Skeletal muscle tissue (tissue), 4 donors: ENCODE results near the gene KRTAP4-5. TPM values are rescaled to one million over a fixed set of nuclear protein-coding genes. Genes with fewer than 3 reads are reported as not detected.
"Not testable (repeated sequence)": the region's sequence is repeated elsewhere in the genome, so short reads cannot be mapped to it uniquely, and the experiment has no call there.

ENCODE experiments used
- H3K27ac ChIP-seq: one replicate; pipeline ENCODE4 v1.7.0; 2013; ENCODE audit warnings: mild to moderate bottlenecking, low read depth, low read length, inconsistent platforms
- H3K27me3 ChIP-seq, 3 donors: one replicate each; pipeline ENCODE4 v1.7.0; 2013; ENCODE audit warnings: low read length in 3 of 3; ENCODE audit not compliant: control insufficient read depth in 3 of 3, insufficient read depth in 3 of 3
- H3K36me3 ChIP-seq, 3 donors: one replicate each; pipeline ENCODE4 v1.7.0; 2013; ENCODE audit warnings: low read length in 3 of 3; ENCODE audit not compliant: control insufficient read depth in 3 of 3, insufficient read depth in 3 of 3
- H3K4me1 ChIP-seq, 3 donors: one replicate each; pipeline ENCODE4 v1.7.0; 2013; ENCODE audit warnings: low read length in 3 of 3, mild to moderate bottlenecking in 3 of 3; ENCODE audit not compliant: control insufficient read depth in 3 of 3, insufficient read depth in 3 of 3
- H3K4me3 ChIP-seq, 3 donors: one replicate each; pipeline ENCODE4 v1.7.0; 2013; ENCODE audit warnings: low read length in 3 of 3
- H3K9ac ChIP-seq, 3 donors: one replicate each; pipeline ENCODE4 v1.7.0; 2013; ENCODE audit warnings: low read length in 3 of 3, mild to moderate bottlenecking in 3 of 3, moderate library complexity in 2 of 3, low read depth in 1 of 3
- H3K9me3 ChIP-seq, 3 donors: one replicate each; pipeline ENCODE4 v1.7.0; 2013; ENCODE audit warnings: low read length in 3 of 3; ENCODE audit not compliant: control insufficient read depth in 3 of 3
- total RNA-seq: library from RNA; depleted of rRNA; stranded (reverse); fragments of >200 nt; gene quantifications from one replicate; pipeline ENCODE4 v1.2.3, GENCODE V29; 2014
- donor health status: Osteomylitis.

Gene KRTAP4-5
- total RNA-seq, 1 donor from 2014 or later: not detected

- no peak overlapping the region for H3K27ac ChIP-seq
- H3K4me3 ChIP-seq: no peak overlapping the region
- no peaks in the 10 kb centered on the region for H3K27me3 ChIP-seq
- H3K9me3 ChIP-seq: no peaks in the 10 kb centered on the region
- no peak overlapping the region for H3K9ac ChIP-seq
- no peaks in the 10 kb centered on the region for H3K36me3 ChIP-seq
- H3K4me1 ChIP-seq: no peaks in the 10 kb centered on the region
These were observed 38.3 kb downstream of the KRTAP4-5 start for GRCh38 chr17:41111151-41111885.

- not testable (repeated sequence) for H3K4me3 ChIP-seq, H3K27me3 ChIP-seq, H3K4me1 ChIP-seq, H3K9ac ChIP-seq, H3K27ac ChIP-seq, H3K9me3 ChIP-seq, H3K36me3 ChIP-seq
These were observed 40.8 kb downstream of the KRTAP4-5 start for GRCh38 chr17:41108728-41109386.

GRCh38 chr17:41107941-41108450 is 41.6 kb downstream of the KRTAP4-5 start:
- no peak overlapping the region for H3K27ac ChIP-seq
- H3K27me3 ChIP-seq: peaks cover 0 to 2% (median 0%) of the 10 kb centered on the region in 3 donors
- H3K4me1 ChIP-seq: no peaks in the 10 kb centered on the region
- H3K4me3 ChIP-seq: no peak overlapping the region
- H3K36me3 ChIP-seq: no peaks in the 10 kb centered on the region
- no peak overlapping the region for H3K9ac ChIP-seq
- no peaks in the 10 kb centered on the region for H3K9me3 ChIP-seq

DNA sequence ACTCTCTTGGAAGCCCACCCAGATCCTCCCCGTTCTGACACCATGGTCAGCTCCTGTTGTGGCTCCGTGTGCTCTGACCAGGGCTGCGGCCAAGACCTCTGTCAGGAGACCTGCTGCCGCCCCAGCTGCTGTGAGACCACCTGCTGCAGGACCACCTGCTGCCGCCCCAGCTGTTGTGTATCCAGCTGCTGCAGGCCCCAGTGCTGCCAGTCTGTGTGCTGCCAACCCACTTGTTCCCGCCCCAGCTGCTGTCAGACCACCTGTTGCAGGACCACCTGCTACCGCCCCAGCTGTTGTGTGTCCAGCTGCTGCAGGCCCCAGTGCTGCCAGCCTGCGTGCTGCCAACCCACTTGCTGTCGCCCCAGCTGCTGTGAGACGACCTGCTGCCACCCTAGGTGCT is 44.3 kb downstream of the KRTAP4-5 start, which contains the start of gene KRTAP4-9:
KRTAP4-9 (plus strand) TSS at position 43 of the 400 bp plus-strand sequence; CDS start at position 43, 0 bp downstream.
- not testable (repeated sequence) for H3K9me3 ChIP-seq, H3K27me3 ChIP-seq, H3K9ac ChIP-seq, H3K4me3 ChIP-seq, H3K27ac ChIP-seq, H3K36me3 ChIP-seq, H3K4me1 ChIP-seq

- H3K36me3 ChIP-seq, H3K27me3 ChIP-seq, H3K4me3 ChIP-seq, H3K9me3 ChIP-seq, H3K9ac ChIP-seq, H3K4me1 ChIP-seq, H3K27ac ChIP-seq: not testable (repeated sequence)
These were observed 45.1 kb downstream of the KRTAP4-5 start for GRCh38 chr17:41104386-41105038.

GRCh38 chr17:41103896-41104295 is 45.7 kb downstream of the KRTAP4-5 start:
- Histone ChIP-seq H3K27ac (no peak overlapping the region), H3K9me3 (no peaks in the 10 kb centered on the region), H3K4me1 (no peaks in the 10 kb centered on the region), H3K36me3 (no peaks in the 10 kb centered on the region), H3K4me3 (no peak overlapping the region), H3K27me3 (peaks cover 0 to 4% (median 2%) of the 10 kb centered on the region in 3 donors), H3K9ac (no peak overlapping the region)

GRCh38 chr17:41101586-41102259 is 47.9 kb downstream of the KRTAP4-5 start, which contains the start of gene KRTAP4-16:
KRTAP4-16 (minus strand) TSS chr17:41102209; CDS start chr17:41102209, 0 bp downstream.
- Histone ChIP-seq H3K36me3 (no peaks in the 10 kb centered on the region), H3K9ac (no peak within 1 kb of the TSS), H3K9me3 (no peaks in the 10 kb centered on the region), H3K27ac (no peak within 1 kb of the TSS), H3K4me3 (no peak within 1 kb of the TSS), H3K27me3 (peaks cover 0 to 5% (median 2%) of the 10 kb centered on the region in 3 donors), H3K4me1 (no peaks in the 10 kb centered on the region)

GRCh38 chr17:41099682-41100480 is 49.7 kb downstream of the KRTAP4-5 start:
- H3K36me3 ChIP-seq, H3K4me1 ChIP-seq, H3K4me3 ChIP-seq, H3K27me3 ChIP-seq, H3K27ac ChIP-seq, H3K9ac ChIP-seq, H3K9me3 ChIP-seq: not testable (repeated sequence)
